HepG2 (cell line): ENCODE measurements around the gene PEAK3. TPM values are rescaled to one million over a fixed set of nuclear protein-coding genes. Genes with fewer than 3 reads are reported as not detected.

Source experiments
- ARID4A ChIP-seq: sonication (generic); formaldehyde crosslinking; IDR thresholded peaks from 2 replicates; pipeline ENCODE4 v1.5.0; 2020; ENCODE audit warnings: mild to moderate bottlenecking, missing genetic modification reagents, borderline replicate concordance
- CREB1 ChIP-seq, 2 experiments: fragments of 450-650 bp in 1 of 2; IDR thresholded peaks; 2 replicates each; pipeline ENCODE4 v1.6.1; 2016 to 2017; ENCODE audit warnings: control low read depth in 1 of 2, mild to moderate bottlenecking in 1 of 2, missing compliant biosample characterization in 1 of 2, missing genetic modification characterization in 1 of 2
- GABPB1 ChIP-seq: IDR thresholded peaks from 2 replicates; pipeline ENCODE4 v1.6.1; 2016; ENCODE audit warnings: mild to moderate bottlenecking, missing genetic modification reagents, moderate library complexity, missing compliant biosample characterization
- JUND ChIP-seq: sonication (generic); formaldehyde crosslinking; IDR thresholded peaks from 2 replicates; pipeline ENCODE4 v1.8.0; 2022; ENCODE audit warnings: mild to moderate bottlenecking, missing genetic modification reagents
- KDM2A ChIP-seq: sonication (generic); formaldehyde crosslinking; IDR thresholded peaks from 2 replicates; pipeline ENCODE4 v1.4.0; 2020; ENCODE audit warnings: low read depth, missing genetic modification reagents, borderline replicate concordance
- KLF16 ChIP-seq, 2 experiments: sonication (generic) in 1 of 2; formaldehyde crosslinking in 1 of 2; IDR thresholded peaks; 2 replicates each; pipeline versions ENCODE4 v1.6.1 to v1.8.0; 2016 to 2023; ENCODE audit warnings: missing genetic modification reagents in 2 of 2, missing compliant biosample characterization in 1 of 2
- KMT2B ChIP-seq: IDR thresholded peaks from 2 replicates; pipeline ENCODE4 v1.6.1; 2016; ENCODE audit warnings: missing genetic modification reagents, missing compliant biosample characterization
- MIER2 ChIP-seq: IDR thresholded peaks from 2 replicates; pipeline ENCODE4 v1.6.1; 2016; ENCODE audit warnings: missing biosample characterization, missing genetic modification reagents
- PLRG1 ChIP-seq: fragments of 450-650 bp; conservative IDR thresholded peaks from 2 replicates; pipeline ENCODE4 v1.6.1; 2016
- PLSCR1 ChIP-seq: sonication (generic); formaldehyde crosslinking; IDR thresholded peaks from 2 replicates; pipeline ENCODE4 v1.5.0; 2020; ENCODE audit warnings: missing genetic modification reagents, mild to moderate bottlenecking, borderline replicate concordance
- POLR2AphosphoS2 ChIP-seq: IDR thresholded peaks from 2 replicates; pipeline ENCODE4 v1.6.1; 2011; ENCODE audit warnings: low read depth, low read length, improper control_type of control experiment
- ZNF121 ChIP-seq: sonication (generic); formaldehyde crosslinking; IDR thresholded peaks from 2 replicates; pipeline ENCODE4 v1.5.0; 2020; ENCODE audit warnings: mild to moderate bottlenecking, missing genetic modification reagents
- ZNF275 ChIP-seq: sonication (generic); formaldehyde crosslinking; IDR thresholded peaks from 2 replicates; pipeline ENCODE4 v1.8.0; 2022; ENCODE audit warnings: missing genetic modification reagents, mild to moderate bottlenecking, inconsistent platforms, borderline replicate concordance
- ZNF33B ChIP-seq: sonication (generic); formaldehyde crosslinking; IDR thresholded peaks from 2 replicates; pipeline ENCODE4 v1.5.1; 2020; ENCODE audit warnings: mild to moderate bottlenecking, missing genetic modification reagents
- ZNF367 ChIP-seq: sonication (generic); formaldehyde crosslinking; IDR thresholded peaks from 2 replicates; pipeline ENCODE4 v1.4.0; 2020; ENCODE audit warnings: missing genetic modification reagents, borderline replicate concordance
- ZNF512B ChIP-seq: sonication (generic); formaldehyde crosslinking; IDR thresholded peaks from 2 replicates; pipeline ENCODE4 v1.5.1; 2020; ENCODE audit warnings: missing genetic modification reagents, mild to moderate bottlenecking, borderline replicate concordance
- ZNF557 ChIP-seq: sonication (generic); formaldehyde crosslinking; IDR thresholded peaks from 2 replicates; pipeline ENCODE4 v1.4.0; 2020; ENCODE audit warnings: missing genetic modification reagents
- ZNF569 ChIP-seq: sonication (generic); formaldehyde crosslinking; IDR thresholded peaks from 2 replicates; pipeline ENCODE4 v1.5.0; 2020; ENCODE audit warnings: mild to moderate bottlenecking, missing genetic modification reagents, moderate library complexity, borderline replicate concordance
- ZNF747 ChIP-seq: sonication (generic); formaldehyde crosslinking; IDR thresholded peaks from 2 replicates; pipeline ENCODE4 v1.8.1; 2023; ENCODE audit warnings: missing genetic modification reagents, mild to moderate bottlenecking, borderline replicate concordance
- polyA plus RNA-seq, 8 experiments: library from polyadenylated mRNA; depleted of rRNA in 3 of 8; stranded (reverse) in 7 of 8; unstranded in 1 of 8; fragments of >200 nt; fragmentation: Illumina TruSeq in 4 of 8; extraction: Trizol in 4 of 8; gene quantifications; 2 replicates each; pipeline versions ENCODE4 v1.2.1 to v1.2.3, GENCODE V29; 2011 to 2016; ENCODE audit warnings: low read depth in 4 of 8, missing spikeins in 1 of 8, mixed read lengths in 1 of 8; ENCODE audit not compliant: insufficient read depth in 1 of 8
- total RNA-seq, 5 experiments: library from RNA; depleted of rRNA; stranded (reverse); fragments of >200 nt; fragmentation: Illumina TruSeq; extraction: Trizol; gene quantifications; 2 replicates each; pipeline ENCODE4 v1.2.3, GENCODE V29; 2016; ENCODE audit warnings: low read depth in 1 of 5

PEAK3 gene
- total and polyA plus RNA-seq, 2 of the 13 experiments (the other 11 are each of a cell fraction or from before 2014, with no cell fraction given) = not detected

- TF ChIP-seq ZNF275 (CRISPR knock-in tag) = peak; percentile 76; the same call in 1 of the 2 replicates
- no peak for TF ChIP-seq KMT2B
- TF ChIP-seq ZNF512B (CRISPR knock-in tag) = no peak
- TF ChIP-seq KLF16 (CRISPR knock-in tag; IDR thresholded peaks at IDR 0.05) = peak in 1 of 2 experiments; percentile 93; a peak in 2 of 4 replicates
- TF ChIP-seq CREB1 (IDR thresholded peaks at IDR 0.05) = peak; percentile 69; the same call in 1 of the 2 replicates
- no peak for TF ChIP-seq CREB1 (CRISPR knock-in tag; IDR thresholded peaks at IDR 0.05)
- no peak for TF ChIP-seq ZNF121 (CRISPR knock-in tag)
- no peak; the same call in 1 of the 2 replicates for TF ChIP-seq ZNF367 (CRISPR knock-in tag)
- peak; percentile 74 for TF ChIP-seq ARID4A (CRISPR knock-in tag)
- no peak for TF ChIP-seq JUND (CRISPR knock-in tag)
- TF ChIP-seq GABPB1 = peak; percentile 82
- no peak for TF ChIP-seq PLSCR1 (CRISPR knock-in tag)
- no peak for TF ChIP-seq MIER2
- TF ChIP-seq ZNF569 (CRISPR knock-in tag) = no peak
- peak; percentile 76 for TF ChIP-seq KDM2A (CRISPR knock-in tag)
- no peak for TF ChIP-seq PLRG1
- TF ChIP-seq ZNF33B (CRISPR knock-in tag) = peak; percentile 25; the same call in 1 of the 2 replicates
- TF ChIP-seq POLR2AphosphoS2 = peak; percentile 84
- TF ChIP-seq ZNF557 (CRISPR knock-in tag) = peak; percentile 47; the same call in 1 of the 2 replicates
- TF ChIP-seq ZNF747 = peak; percentile 81; the same call in 1 of the 2 replicates
These were observed 12.5 kb downstream of the PEAK3 start (continued) for GRCh38 chr19:2269244-2270156.
